HG03442 (cell line): ENCODE results near the gene MYBL2.
A peak's percentile ranks its signal among the peaks of the same experiment; 100 is the strongest.
"Not testable (repeated sequence)": the region's sequence is repeated elsewhere in the genome, so short reads cannot be mapped to it uniquely, and the experiment has no call there.

Experiments used
- ATAC-seq: cut with Tn5 transposase; IDR thresholded peaks from one replicate; pipeline ENCODE4 v1.9.1; 2021; ENCODE audit warnings: mild to moderate bottlenecking, moderate library complexity; ENCODE audit not compliant: unreplicated experiment

The MYBL2 gene

GRCh38 chr20:43749734-43750294 is 82.9 kb downstream of the MYBL2 start:
- no peak for ATAC-seq

DNA sequence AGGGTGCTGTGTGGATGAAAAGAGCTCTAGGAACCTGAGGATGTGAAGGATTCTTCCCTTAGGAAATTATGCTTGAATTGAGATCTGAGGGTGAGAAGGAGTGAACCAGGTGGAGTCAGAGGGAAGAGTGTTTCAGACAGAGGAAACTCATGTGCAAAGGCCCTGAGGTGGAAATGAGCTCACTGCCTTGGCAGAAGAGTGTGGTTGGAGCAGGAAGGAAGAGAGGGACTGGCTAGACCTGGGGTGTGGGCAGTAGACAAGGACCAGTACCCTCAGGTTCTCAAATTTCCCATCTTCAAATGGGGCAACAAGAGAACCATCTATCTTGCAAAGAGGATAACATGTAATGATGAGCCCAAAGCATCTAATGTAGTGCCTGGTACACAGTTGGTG is 83.9 kb downstream of the MYBL2 start:
- no peak for ATAC-seq

- ATAC-seq = peak; percentile 76
Observed at GRCh38 chr20:43751167-43752050, 84.5 kb downstream of the MYBL2 start.

DNA sequence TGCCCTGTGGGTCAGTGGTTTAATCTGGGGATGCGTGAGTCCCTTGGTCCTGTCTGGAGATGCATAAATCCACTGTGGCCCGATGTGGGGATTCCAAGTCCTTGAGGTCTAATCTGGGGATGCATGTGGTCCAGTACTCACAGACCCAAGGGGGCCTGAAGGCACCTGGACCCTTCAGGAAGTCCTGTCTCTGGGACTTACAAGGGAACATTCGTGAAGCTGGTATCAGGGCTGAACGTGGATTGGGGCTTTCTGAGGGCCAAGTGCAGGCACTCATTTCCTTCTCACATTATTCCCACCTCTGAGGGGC is 85.1 kb downstream of the MYBL2 start:
- no peak for ATAC-seq

DNA sequence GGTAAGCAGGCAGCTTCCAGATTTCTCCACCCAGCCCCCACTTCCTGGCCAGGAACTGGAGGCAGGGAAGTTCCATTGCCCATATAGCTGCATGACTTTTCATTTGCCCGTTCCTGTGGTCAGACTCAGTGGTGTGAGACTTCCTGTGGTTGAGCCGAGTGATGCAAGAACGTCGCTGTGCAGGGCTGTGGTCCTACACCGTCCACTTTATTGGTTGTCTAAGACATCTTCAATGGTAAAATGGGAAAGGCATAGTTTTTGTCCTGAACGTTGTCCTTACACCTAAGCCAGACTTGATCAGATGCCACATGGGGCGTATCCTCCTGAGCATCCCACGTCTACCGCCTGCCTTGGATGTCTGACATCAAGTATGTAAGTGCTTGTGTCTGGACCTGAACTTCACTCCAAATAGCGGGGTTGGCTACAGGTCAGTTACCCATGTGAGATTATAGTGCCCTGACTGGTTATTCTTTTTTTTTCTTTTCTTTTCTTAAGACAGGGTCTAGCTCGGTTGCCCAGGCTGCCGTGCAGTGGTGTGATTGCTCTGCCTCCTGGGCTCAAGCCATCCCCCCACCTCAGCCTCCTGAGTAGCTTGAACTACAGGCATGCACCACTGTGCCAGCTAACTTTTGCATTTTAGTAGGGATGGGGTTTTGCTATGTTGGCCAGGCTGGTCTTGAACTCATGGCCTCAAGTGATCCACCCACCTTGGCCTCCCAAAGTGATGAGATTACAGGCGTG is 85.8 kb downstream of the MYBL2 start:
- ATAC-seq = peak; percentile 46

GRCh38 chr20:43755390-43755789 is 88.5 kb downstream of the MYBL2 start:
- no peak for ATAC-seq

GRCh38 chr20:43755851-43756250 is 88.9 kb downstream of the MYBL2 start:
- no peak for ATAC-seq

GRCh38 chr20:43757888-43758287 is 91.0 kb downstream of the MYBL2 start:
- not testable (repeated sequence) for ATAC-seq

GRCh38 chr20:43761386-43762340 is 94.7 kb downstream of the MYBL2 start:
- ATAC-seq = no peak

- no peak for ATAC-seq
Observed at GRCh38 chr20:43762911-43763310, 96.0 kb downstream of the MYBL2 start.

GRCh38 chr20:43765916-43766315 is 99.0 kb downstream of the MYBL2 start:
- ATAC-seq = no peak
